NCI-H1105 (cell line): Measurements from ENCODE around the gene VPS4A.
A peak's percentile ranks its signal among the peaks of the same experiment; 100 is the strongest.
"Not testable (repeated sequence)": the region's sequence is repeated elsewhere in the genome, so short reads cannot be mapped to it uniquely, and the experiment has no call there.

Source experiments
- DNase-seq: peaks from one replicate; lab custom pipeline; 2025; lab: John Stamatoyannopoulos, UW

The VPS4A gene

DNA sequence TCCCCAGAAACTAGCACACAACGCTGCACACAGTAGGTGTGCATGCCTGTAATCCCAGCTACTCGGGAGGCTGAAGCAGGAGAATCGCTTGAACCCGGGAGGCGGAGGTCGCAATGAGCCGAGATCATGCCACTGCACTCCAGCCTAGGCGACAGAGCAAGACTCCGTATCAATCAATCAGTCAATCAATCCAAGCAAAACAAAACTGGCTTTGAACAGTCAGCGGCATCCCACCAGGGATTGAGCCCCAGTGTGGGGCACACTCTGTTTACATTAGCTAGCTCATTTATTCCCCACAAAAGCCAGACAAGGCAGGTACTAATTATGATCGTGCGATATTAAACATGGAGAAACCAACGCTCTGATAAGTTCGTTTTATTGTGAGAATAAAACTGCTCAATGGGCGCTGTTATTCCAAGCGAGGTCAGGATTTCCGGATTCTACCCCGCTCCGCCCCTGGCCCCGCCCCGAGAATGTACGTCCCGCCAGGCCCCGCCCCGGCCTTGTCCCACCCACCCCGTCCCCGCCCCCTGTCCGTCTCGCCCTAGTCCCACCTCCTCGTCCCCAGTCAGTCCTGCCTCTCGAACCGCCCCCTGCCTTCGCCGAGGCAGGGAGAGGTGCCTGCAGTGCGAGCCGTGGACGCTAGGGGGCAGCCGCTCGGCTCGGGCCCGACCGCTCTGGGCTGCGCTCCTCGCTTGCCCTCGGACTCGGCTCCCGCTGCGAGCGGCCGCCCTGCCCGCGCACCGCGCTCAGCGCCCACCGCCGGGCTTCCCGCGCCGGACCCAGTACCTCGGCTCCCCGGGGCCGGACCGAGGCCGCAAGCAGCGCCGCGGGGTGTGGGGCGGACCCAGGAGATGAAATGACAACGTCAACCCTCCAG, at the start of gene VPS4A:
VPS4A (plus strand) TSS at position 698 of the 880 bp plus-strand sequence; CDS start at position 860, 162 bp downstream.
- peak; percentile 77 for DNase-seq

DNA sequence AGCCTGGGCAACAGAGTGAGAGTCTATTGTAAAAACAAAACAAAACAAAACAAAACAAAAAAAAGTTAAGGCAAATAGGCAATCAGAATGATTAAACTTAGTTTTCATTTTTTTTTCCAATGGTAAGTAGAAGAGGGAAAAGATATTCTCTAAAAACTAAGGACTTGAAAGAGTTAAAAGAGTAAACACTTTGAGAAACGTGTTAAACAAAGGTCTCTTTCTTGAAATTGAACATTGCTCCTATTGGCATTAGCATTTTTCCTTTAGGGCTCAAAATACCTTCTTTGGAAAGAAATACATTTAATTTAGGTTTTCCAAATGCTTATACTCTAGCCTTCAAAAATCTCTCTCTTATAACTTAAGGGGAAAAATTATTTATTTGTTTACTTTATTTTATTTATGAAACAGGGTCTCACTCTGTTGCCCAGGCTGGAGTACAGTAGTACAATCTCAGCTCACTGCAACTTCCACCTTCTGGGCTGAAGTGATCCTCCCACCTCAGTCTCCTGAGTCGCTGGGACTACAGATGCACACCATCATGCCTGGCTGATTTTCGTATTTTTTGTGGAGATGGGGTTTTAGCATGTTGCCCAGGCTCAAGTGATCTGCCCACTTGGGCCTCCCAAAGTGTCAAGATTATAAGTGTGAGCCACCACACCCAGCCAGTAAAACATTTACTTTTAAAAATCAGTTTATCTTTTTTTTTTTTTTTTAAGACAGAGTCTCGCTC, 44.7 kb upstream of the VPS4A start:
- DNase-seq, result no peak

- no peak for DNase-seq
Observed at GRCh38 chr16:69267633-69268032, 43.5 kb upstream of the VPS4A start.

DNA sequence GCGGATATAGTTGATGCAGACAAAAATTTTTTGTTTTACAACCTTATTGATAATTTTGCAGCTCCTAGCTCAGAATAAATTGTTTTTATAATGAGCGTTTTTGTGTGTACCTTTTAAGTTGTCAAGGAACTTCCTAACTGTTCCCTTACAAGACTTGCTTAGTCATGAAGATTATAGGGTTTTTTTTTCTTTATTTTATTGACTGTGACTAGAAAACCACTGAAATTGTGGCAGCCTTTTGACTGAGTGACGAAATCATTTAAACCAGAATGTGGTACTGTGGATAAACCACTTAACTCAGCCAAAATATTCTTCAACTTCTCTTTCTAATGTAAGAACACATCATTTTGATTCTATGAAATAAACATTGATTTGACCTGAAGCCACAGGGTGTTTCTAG, 40.8 kb upstream of the VPS4A start:
- DNase-seq, result no peak

GRCh38 chr16:69270831-69271230, 40.3 kb upstream of the VPS4A start:
- DNase-seq, result no peak

GRCh38 chr16:69273009-69273408, 38.1 kb upstream of the VPS4A start:
- no peak for DNase-seq

- no peak for DNase-seq
Observed at GRCh38 chr16:69274699-69275235, 36.4 kb upstream of the VPS4A start.

GRCh38 chr16:69276148-69277115, 34.7 kb upstream of the VPS4A start:
- DNase-seq, result no peak

GRCh38 chr16:69277413-69277812, 33.7 kb upstream of the VPS4A start:
- DNase-seq, result no peak

GRCh38 chr16:69283851-69284250, 27.3 kb upstream of the VPS4A start:
- DNase-seq, result no peak

DNA sequence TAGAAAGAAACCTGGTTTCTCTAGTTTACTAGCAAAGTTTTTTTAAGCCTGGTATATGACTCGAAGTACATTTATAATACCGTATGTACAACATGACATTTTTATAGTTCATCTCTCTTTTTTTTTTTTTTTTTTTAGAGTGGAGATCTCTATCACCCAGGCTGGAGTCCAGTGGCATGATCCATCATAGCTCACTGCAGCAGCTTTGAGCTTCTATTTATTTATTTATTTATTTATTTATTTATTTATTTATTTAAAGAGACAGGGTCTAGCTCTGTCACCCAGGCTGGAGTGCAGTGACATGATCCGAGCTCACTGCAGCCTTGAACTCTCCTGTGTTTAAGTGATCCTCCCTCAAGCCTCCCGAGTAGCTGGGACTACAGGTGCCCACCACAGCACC, 25.9 kb upstream of the VPS4A start:
- DNase-seq, result no peak

DNA sequence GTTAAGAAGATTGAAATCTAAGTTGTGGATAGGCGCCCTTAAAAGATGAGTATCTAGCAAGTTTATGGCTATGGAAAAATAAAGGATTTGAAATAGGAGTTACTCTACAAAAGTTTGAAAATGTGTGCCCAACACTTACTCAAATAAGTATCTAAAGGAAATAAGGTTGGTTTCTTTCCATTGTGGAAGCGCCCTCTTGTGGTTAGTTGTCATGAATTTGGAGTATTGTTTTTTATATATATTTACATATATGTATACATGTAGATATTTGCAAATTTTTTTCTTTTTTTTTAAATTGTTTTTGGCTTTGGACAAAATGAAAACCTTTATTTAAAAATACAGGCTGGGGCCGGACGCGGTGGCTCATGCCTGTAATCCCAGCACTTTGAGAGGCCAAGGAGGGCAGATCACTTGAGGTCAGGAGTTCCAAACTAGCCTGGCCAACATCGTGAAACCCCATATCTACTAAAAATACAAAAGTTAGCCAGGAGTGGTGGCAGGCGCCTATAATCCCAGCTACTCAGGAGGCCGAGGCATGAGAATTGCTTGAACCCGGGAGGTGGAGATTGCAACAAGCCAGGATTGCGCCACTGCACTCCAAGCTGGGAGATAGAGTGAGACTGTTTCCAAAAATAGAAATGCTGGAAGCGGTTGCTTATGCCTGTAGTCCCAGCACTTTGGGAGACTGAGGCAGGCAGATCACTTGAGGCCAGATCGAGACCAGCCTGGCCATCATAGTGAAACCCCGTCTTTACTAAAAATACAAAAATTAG, 24.0 kb upstream of the VPS4A start:
- DNase-seq, result peak; percentile 27

DNA sequence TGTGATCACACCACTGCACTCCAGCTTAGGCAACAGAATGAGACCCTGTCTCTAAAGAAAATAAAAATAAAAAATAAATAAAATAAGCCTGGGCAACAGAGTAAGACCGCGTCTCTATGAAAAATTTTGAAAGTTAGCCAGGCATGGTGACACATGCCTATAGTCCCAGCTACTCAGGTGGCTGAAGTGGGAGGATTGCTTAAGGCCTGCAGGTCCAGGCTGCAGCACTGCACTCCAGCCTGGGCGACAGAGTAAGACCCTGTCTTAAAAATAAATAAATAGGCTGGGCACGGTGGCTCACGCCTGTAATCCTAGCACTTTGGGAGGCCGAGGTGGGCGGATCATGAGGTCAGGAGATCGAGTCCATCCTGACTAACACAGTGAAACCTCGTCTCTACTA, 19.5 kb upstream of the VPS4A start:
- DNase-seq, result not testable (repeated sequence)

- DNase-seq, result no peak
Observed at GRCh38 chr16:69293401-69293800, 17.7 kb upstream of the VPS4A start.

DNA sequence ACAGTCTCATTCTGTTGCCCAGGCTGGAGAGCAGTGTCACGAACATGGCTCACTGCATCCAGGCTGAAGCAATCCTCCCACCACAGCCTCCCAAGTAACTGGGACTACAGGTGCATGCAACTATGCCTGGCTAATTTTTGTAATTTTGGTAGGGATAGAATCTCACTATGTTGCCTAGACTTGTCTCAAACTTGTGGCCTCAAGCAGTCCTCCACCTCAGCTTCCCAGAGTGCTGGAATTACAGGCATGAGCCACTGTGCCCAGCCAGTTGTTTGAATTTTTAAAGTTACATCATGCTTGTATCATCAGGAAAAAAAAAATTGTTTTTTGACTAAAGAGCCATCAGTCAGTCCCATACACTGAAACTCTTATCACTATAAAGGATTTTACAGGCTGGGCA, 17.1 kb upstream of the VPS4A start:
- DNase-seq, result no peak

DNA sequence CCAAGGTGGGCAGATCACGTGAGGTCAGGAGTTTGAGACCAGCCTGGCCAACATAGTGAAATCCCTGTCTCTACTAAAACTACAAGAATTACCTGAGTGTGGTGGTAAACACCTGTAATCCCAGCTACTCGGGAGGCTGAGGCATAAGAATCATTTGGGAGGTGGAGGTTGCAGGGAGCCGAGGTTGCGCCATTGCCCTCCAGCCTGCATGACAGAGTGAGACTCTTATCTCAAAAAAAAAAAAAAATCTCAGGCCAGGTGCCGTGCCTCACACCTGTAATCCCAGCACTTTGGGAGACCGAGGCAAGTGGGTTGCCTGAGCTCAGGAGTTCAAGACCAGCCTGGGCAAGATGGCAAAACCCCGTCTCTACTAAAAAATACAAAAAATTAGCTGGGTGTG, 14.4 kb upstream of the VPS4A start:
- not testable (repeated sequence) for DNase-seq

DNA sequence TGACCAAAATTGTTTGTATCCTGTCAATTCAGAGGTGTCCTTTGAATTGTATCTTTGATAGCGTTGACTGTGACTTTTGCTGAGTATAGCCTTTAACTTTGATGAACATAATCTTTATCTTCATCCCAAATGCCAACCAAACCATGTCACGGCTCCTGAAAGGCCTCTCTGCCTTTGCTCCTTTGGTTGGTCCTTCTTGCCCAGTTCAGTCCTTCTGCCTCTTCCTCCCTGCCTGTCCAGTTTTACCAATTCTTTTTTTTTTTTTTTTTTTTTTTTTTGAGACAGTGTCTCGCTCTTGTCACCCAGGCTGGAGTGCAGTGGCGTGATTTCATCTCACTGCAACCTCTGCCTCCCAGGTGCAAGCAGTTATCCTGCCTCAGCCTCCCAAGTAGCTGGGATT, 12.9 kb upstream of the VPS4A start:
- DNase-seq, result no peak

DNA sequence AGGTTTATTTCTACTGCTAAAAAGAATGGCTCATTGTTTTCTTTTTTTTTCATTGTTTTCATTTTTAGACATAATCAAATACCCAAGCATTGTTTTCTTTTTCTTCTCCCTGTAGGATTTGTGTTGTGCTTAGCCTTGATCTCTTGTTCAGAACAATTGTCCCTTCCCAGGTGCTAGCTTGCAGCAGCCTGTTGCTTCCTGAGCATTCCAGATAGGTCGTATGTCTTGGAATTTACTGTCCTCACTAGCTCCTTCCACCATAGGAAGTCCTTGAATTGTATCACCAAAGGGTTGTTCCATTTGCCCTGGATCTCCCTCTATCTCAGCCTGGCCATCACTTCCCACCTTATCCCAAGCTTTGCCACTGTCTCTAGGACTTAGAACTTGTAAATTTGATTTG, 10.0 kb upstream of the VPS4A start:
- DNase-seq, result no peak

DNA sequence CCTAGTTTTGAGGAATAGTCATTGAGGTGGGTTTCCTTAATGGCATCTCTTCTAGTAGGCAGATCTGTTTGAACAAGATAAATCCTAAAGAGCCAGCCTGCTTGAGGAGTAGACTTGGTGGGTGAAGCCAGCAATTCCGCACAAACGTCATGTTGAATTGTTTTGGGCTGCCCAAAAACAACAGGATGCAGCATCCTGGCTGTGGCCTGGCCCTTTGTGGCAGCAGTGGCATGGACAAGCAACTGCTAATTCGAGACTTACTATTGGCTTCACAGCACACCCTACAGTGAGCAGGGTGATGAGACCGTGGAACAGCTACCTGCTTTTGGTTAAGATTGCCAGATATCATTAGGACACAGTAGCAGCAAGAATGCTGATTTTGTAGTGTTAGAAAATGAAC, 9.3 kb upstream of the VPS4A start:
- no peak for DNase-seq

DNA sequence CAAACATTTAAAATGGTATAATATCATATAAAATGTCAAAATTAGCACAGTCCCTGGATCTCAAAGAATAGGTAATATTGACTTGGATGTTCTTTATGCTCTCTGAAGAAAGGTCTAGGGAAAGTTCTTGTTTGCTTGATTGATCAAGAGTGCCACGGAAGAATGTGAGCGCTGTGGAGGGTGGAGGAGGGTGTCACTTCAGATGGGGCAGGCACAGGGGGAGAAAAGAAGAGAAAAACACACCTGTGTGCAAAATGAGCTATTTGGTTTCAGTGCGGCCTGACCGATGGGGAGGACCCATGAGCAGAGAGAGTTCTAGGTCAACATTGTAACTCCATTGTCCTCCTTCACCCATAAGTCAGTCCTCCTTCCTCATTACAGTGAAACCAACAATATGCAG, 8.8 kb upstream of the VPS4A start:
- DNase-seq, result no peak

- no peak for DNase-seq
Observed at GRCh38 chr16:69306031-69306430, 5.1 kb upstream of the VPS4A start.
